Spleen (tissue), 11 donors: ENCODE measurements around the gene IZUMO4. TPM values are rescaled to one million over a fixed set of nuclear protein-coding genes. Genes with fewer than 3 reads are reported as not detected.
A peak's percentile ranks its signal among the peaks of the same experiment; 100 is the strongest.

Experiments
- DNase-seq: peaks from one replicate; pipeline ENCODE4 v3.0.0-alpha.2; 2020
- H3K27ac ChIP-seq, 8 donors: fragments of 200-600 bp; sonication (generic) in 7 of 8; 1 replicate in 4 of 8; 2 replicates in 4 of 8; pipeline versions ENCODE4 v1.5.0 to v1.8.0; 2016 to 2021; ENCODE audit warnings: inconsistent platforms in 4 of 8, mild to moderate bottlenecking in 4 of 8, moderate library complexity in 1 of 8
- H3K27me3 ChIP-seq, 7 donors: fragments of 200-600 bp; sonication (generic) in 6 of 7; replicated peaks in 1 of 7; 1 replicate in 4 of 7; 2 replicates in 3 of 7; pipeline versions ENCODE4 v1.5.0 to v1.8.0; 2016 to 2021; ENCODE audit warnings: inconsistent platforms in 3 of 7, mild to moderate bottlenecking in 1 of 7
- H3K36me3 ChIP-seq, 6 donors: fragments of 200-600 bp; sonication (generic) in 5 of 6; 1 replicate in 4 of 6; 2 replicates in 2 of 6; pipeline versions ENCODE4 v1.5.0 to v1.8.0; 2016 to 2021; ENCODE audit warnings: inconsistent platforms in 2 of 6
- H3K4me1 ChIP-seq, 6 donors: fragments of 200-600 bp; sonication (generic) in 5 of 6; 1 replicate in 3 of 6; 2 replicates in 3 of 6; pipeline versions ENCODE4 v1.5.0 to v1.8.0; 2016 to 2021; ENCODE audit warnings: inconsistent platforms in 3 of 6
- H3K4me3 ChIP-seq, 8 donors: fragments of 200-600 bp; sonication (generic) in 7 of 8; 1 replicate in 4 of 8; 2 replicates in 4 of 8; pipeline versions ENCODE4 v1.5.0 to v1.8.0; 2016 to 2021; ENCODE audit warnings: inconsistent platforms in 4 of 8, mild to moderate bottlenecking in 4 of 8, moderate library complexity in 2 of 8
- H3K9me3 ChIP-seq, 8 donors: fragments of 200-600 bp; sonication (generic) in 7 of 8; 1 replicate in 4 of 8; 2 replicates in 4 of 8; pipeline versions ENCODE4 v1.5.0 to v1.8.0; 2016 to 2021; ENCODE audit warnings: inconsistent platforms in 4 of 8
- CTCF ChIP-seq, 11 experiments: fragments of 200-600 bp in 7 of 11; fragments of 450-650 bp in 4 of 11; sonication (generic) in 4 of 11; IDR thresholded peaks in 8 of 11; conservative IDR thresholded peaks in 3 of 11; 1 replicate in 7 of 11; 2 replicates in 4 of 11; pipeline versions ENCODE4 v1.4.0 to v1.8.0; 2016 to 2021; ENCODE audit warnings: antibody characterized with exemption in 11 of 11, inconsistent platforms in 4 of 11, mild to moderate bottlenecking in 1 of 11
- POLR2A ChIP-seq, 3 donors: fragments of 450-650 bp; IDR thresholded peaks; one replicate each; pipeline ENCODE4 v1.5.1; 2017; ENCODE audit warnings: antibody characterized with exemption in 3 of 3, mild to moderate bottlenecking in 1 of 3
- POLR2AphosphoS5 ChIP-seq, 3 donors: sonication (generic); formaldehyde crosslinking; IDR thresholded peaks; one replicate each; pipeline ENCODE4 v1.5.1; 2017; ENCODE audit warnings: antibody characterized with exemption in 3 of 3
- WGBS, 5 donors: extraction: QIAGEN DNeasy Blood & Tissue Kit in 3 of 5; methylation state at CpG; one replicate each; pipeline versions ENCODE4 v1.1.5 to v1.1.7; 2013 to 2018; 5-methylcytosine and 5-hydroxymethylcytosine counted together
- intact Hi-C: fragments of 100-400 bp; cut with DNase I; formaldehyde crosslinking; loops from one replicate; pipeline ENCODE4 v1.15.0; 2023; ENCODE audit warnings: low total_unique reads
- polyA plus RNA-seq, 3 donors: library from polyadenylated mRNA; stranded (reverse); fragments of 200-250 nt; gene quantifications; one replicate each; pipeline ENCODE4 v1.2.1, GENCODE V29; 2013
- total RNA-seq, 7 donors: library from RNA; depleted of rRNA in 3 of 7; stranded (reverse); fragments of >200 nt in 3 of 7; fragmentation: NEBNext Ultra II Directional in 4 of 7; extraction: Animal tissue kit (Norgen Biotek cat#: 25700) in 4 of 7; gene quantifications; one replicate each; pipeline versions ENCODE4 v1.1.0 to v1.2.1, GENCODE V29; 2016 to 2021
- donor health status: healthy with polysubstance abuse.
- donor health status: DM: no; HTN: no; CAD: no; lungs with moderate emphysema.
- donor health status: DM: no; HTN: no; CAD: no.
- donor health status: Bipolar disorder and iron deficiency.
- donor health status: healthy.
- donor health status: DM: no; HTN: no; CAD: no.
- donor health status: DM: yes; HTN: yes; CAD: no.

The IZUMO4 gene
- total and polyA plus RNA-seq, 10 donors: 1.9 to 25.9 (median 5.7) TPM

- H3K9me3 ChIP-seq: no peaks in the 10 kb centered on the region
- TF ChIP-seq POLR2AphosphoS5 (IDR thresholded peaks at IDR 0.05) (peak in 1 of 3 donors; percentile 10), CTCF (IDR thresholded peaks at IDR 0.05 in 8 of 11, conservative IDR thresholded peaks at IDR 0.05 in 3 of 11) (no peak)
- H3K27ac ChIP-seq: no peak overlapping the region
- no peak for DNase-seq
- intact Hi-C loops: no loop called here
- 94 to 98% (median 95%) methylated on average over 25 of the region's 25 CpGs for WGBS, 5 donors
- H3K4me1 ChIP-seq: peaks cover 0 to 16% (median 2%) of the 10 kb centered on the region in 6 donors
- no peak overlapping the region for H3K4me3 ChIP-seq
- no peaks in the 10 kb centered on the region for H3K27me3 ChIP-seq
- H3K36me3 ChIP-seq: peaks cover 5 to 100% (median 99%) of the 10 kb centered on the region in 6 donors
Measured at GRCh38 chr19:2115324-2115723, 18.6 kb downstream of the IZUMO4 start.

GRCh38 chr19:2115911-2116426 is 19.3 kb downstream of the IZUMO4 start:
- DNase-seq: no peak
- Histone ChIP-seq H3K36me3 (peaks cover 8 to 100% (median 99%) of the 10 kb centered on the region in 6 donors), H3K9me3 (no peaks in the 10 kb centered on the region), H3K4me3 (no peak overlapping the region), H3K4me1 (peaks cover 0 to 16% (median 2%) of the 10 kb centered on the region in 6 donors), H3K27ac (no peak overlapping the region), H3K27me3 (no peaks in the 10 kb centered on the region)
- intact Hi-C loops: no loop called here
- WGBS, 5 donors: 95 to 96% (median 95%) methylated on average over 16 to 24 of the region's 24 CpGs
- TF ChIP-seq CTCF (IDR thresholded peaks at IDR 0.05 in 8 of 11, conservative IDR thresholded peaks at IDR 0.05 in 3 of 11) (no peak), POLR2AphosphoS5 (IDR thresholded peaks at IDR 0.05) (no peak), POLR2A (IDR thresholded peaks at IDR 0.05) (no peak)

- DNase-seq: no peak
- TF ChIP-seq POLR2A (IDR thresholded peaks at IDR 0.05) (no peak), POLR2AphosphoS5 (IDR thresholded peaks at IDR 0.05) (peak in 2 of 3 donors; percentile 10 to 48)
- 93 to 97% (median 95%) methylated on average over 16 to 25 of the region's 25 CpGs for WGBS, 5 donors
Measured at GRCh38 chr19:2116507-2116906, 19.8 kb downstream of the IZUMO4 start.

GRCh38 chr19:2117215-2117960 is 20.7 kb downstream of the IZUMO4 start:
- no peaks in the 10 kb centered on the region for H3K27me3 ChIP-seq
- H3K27ac ChIP-seq: no peak overlapping the region
- no peaks in the 10 kb centered on the region for H3K9me3 ChIP-seq
- intact Hi-C loops: no loop called here
- WGBS, 5 donors: 84 to 93% (median 87%) methylated on average over 20 to 27 of the region's 27 CpGs
- H3K36me3 ChIP-seq: peaks cover 9 to 100% (median 99%) of the 10 kb centered on the region in 6 donors
- DNase-seq: no peak
- TF ChIP-seq CTCF (IDR thresholded peaks at IDR 0.05 in 8 of 11, conservative IDR thresholded peaks at IDR 0.05 in 3 of 11): no peak
- TF ChIP-seq POLR2AphosphoS5 (IDR thresholded peaks at IDR 0.05): peak in 2 of 3 donors; percentile 14 to 56
- H3K4me1 ChIP-seq: peaks cover 0 to 11% (median 2%) of the 10 kb centered on the region in 6 donors
- H3K4me3 ChIP-seq: no peak overlapping the region

More at GRCh38 chr19:2116507-2116906, 19.8 kb downstream of the IZUMO4 start:
- intact Hi-C loops: no loop called here
- Histone ChIP-seq H3K4me3 (no peak overlapping the region), H3K27ac (no peak overlapping the region), H3K4me1 (peaks cover 0 to 16% (median 2%) of the 10 kb centered on the region in 6 donors), H3K27me3 (no peaks in the 10 kb centered on the region), H3K9me3 (no peaks in the 10 kb centered on the region), H3K36me3 (peaks cover 9 to 100% (median 99%) of the 10 kb centered on the region in 6 donors)
